GM19397 (cell line): Measurements from ENCODE around the gene GPR89A.
"Not testable (repeated sequence)": the region's sequence is repeated elsewhere in the genome, so short reads cannot be mapped to it uniquely, and the experiment has no call there.

ENCODE experiments used
- ATAC-seq: cut with Tn5 transposase; IDR thresholded peaks from one replicate; pipeline ENCODE4 v1.9.1; 2021; ENCODE audit warnings: mild to moderate bottlenecking, moderate library complexity; ENCODE audit not compliant: unreplicated experiment

Gene GPR89A

DNA sequence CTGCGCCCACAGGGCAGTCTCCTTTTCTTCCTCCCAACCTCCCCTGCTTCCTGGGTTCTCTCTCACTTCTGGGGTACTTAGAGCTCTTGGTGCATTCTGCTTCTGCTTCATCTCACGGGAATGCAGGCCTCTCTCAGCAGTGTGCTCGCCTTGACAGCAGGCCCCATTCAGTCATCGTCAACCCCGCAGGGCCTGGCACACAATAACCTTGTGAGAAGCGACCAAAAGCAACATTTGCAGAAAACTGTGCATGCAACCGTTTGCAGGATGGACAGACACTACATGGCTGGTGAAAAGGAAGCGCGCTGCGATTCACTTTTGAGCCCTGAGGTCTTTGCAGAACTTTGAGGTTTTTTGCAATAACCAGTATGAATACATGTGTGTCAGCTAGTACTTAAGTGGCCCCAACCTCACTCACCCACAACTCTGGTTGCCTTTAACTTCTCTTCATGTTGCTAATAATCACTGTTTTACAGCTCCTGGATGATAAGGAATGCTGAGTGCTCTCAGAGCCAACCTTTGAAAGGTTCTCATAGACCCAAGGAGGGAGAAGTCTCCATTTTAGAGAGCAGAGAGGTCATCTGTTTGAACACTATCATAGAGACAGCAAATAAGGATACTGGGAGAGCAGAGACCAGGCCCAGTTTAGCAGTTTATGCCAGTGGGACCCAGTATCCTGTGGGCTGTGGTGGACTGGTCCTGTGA is 109.0 kb downstream of the GPR89A start:
- ATAC-seq = no peak

DNA sequence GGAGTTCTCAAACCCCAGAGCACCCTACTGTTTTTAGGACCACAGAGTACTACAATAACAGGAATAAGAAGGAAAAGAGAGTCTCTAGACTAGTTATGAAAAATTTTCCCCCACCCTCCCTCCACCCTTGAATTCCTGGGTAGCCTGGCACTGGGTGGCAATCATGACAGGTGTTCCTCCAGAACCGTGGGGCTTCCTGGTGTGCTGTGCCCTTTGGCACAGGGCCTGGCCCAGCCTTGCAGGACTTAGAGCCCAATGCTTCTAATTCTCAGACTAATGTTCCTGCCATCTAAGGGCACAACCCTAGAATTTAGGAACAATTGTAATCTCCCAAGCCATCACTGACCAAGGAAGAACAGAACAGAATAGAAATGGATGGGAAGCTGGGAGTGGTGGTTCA is 110.0 kb downstream of the GPR89A start:
- ATAC-seq = no peak

DNA sequence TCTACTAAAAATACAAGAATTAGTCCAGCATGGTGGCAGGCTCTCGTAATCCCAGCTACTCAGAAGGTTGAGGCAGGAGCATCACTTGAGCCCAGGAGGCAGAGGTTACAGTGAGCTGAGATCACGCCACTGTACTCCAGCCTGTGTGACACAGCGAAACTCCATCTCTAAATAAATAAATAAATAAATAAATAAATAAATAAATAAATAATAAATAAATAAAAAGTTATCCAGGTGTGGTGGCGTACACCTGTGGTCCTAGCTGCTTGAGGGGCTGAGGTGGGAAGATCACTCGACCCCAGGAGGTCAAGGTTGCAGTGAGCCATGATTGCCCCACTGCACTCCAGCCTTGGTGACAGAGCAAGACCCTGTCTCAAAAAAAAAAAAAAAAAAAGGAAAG is 110.7 kb downstream of the GPR89A start:
- ATAC-seq = not testable (repeated sequence)

DNA sequence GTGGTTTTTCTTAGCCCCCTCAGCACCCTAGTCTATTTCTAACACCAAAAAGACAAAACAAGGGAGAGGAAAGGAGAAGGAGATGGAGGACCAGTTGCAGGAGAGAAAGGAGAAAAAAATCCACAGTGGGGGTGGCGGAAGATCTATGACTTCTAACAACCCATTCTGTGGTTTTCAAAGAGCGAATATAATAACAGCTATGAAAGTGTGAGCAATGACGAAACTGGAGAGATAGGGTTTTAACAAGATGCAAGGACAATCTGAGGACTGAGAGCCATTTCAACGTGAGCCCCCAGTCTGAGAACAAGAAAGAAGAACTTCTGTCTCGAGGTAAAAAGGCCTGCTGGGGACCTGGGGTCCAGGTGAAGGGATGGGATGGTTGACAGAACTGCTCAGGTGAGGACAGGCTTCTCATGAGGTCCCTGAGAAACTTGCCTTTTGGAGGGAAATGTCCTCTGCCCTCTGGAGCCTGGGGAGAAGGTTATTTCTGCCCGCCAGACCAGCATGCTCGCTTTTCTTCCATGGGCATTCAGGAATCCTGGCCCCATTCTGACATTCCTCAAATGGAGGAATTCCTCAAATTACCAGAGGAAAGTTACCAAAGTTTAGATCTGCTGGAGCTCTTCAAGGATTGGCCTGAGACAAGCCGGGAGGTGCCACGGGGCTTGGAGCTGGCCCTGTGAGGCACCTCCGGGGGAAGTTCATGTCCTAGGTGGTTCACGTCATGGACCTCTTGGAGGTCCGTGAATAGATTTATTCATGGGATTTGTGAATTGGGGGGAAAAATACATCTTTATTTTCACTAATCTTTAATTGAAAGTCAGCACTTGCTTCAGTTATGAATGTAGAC is 111.7 kb downstream of the GPR89A start, which contains the start of gene CD160:
Gene CD160 (plus strand): TSS at position 270 of the 850 bp plus-strand sequence. CDS start 8,829 bp downstream, outside the sequence.
- ATAC-seq = no peak
